ENCODE measurements around the gene GLRA1. TPM values are rescaled to one million over a fixed set of nuclear protein-coding genes. Genes with fewer than 3 reads are reported as not detected.

GLRA1 gene
- total RNA-seq: not detected

DNA sequence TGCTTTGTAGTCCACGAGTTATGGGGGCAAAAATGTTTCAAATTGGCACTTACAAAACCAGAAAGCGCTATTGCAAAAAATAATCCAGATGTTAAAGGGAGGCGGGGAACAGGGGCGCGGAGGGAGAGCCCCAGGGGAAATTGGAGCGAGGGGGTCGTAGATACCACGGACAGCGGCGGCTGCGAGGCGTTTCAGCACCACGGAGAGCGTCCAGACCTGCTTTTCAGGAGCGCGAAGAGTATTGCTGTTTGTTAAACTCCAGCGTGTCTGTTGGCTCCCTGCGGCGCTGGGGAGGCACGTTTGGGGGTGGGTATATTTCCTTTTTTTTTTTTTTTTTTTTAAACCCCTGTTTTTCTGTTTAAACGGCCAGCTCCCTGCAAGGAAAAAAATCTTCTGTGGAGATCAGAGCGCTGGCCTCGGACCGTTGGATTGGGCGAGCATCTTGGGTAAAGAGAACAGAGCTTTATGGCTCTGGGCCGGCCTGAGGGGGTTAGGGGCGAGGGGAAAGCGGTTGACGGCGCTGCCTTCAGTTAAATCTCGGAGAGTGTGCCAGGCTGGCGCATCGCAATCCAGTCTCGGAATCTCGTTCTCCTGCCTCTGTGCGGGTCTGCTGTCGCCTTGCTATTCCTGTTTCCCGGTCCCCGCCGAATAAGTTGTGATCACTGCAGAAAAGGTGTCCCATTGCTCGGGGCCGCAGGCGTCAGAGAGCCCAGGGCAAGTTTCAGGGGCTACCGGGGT lies at the start of gene GLRA1:
Gene GLRA1, minus strand, starts transcription at position 288 of the 738 bp plus-strand sequence. CDS start 302 bp downstream, outside the sequence.
- WGBS: 5% methylated on average over 44 of the region's 44 CpGs
- no peaks in the 10 kb centered on the region for H3K4me1 ChIP-seq
- peaks cover 0 to 37% (median 4%) of the 10 kb centered on the region in 4 donors for H3K27me3 ChIP-seq
- no peaks in the 10 kb centered on the region for H3K9me3 ChIP-seq
- no peak within 1 kb of the TSS for H3K4me3 ChIP-seq
- no peaks in the 10 kb centered on the region for H3K36me3 ChIP-seq
- no peak within 1 kb of the TSS for H3K27ac ChIP-seq (replicated peaks in 1 of 4)
- no peak for TF ChIP-seq POLR2A (IDR thresholded peaks at IDR 0.05; ENCODE audit: low read depth)
- TF ChIP-seq EP300 (IDR thresholded peaks at IDR 0.05): no peak
- TF ChIP-seq POLR2AphosphoS5 (IDR thresholded peaks at IDR 0.05): no peak
- TF ChIP-seq, protein P1, sequence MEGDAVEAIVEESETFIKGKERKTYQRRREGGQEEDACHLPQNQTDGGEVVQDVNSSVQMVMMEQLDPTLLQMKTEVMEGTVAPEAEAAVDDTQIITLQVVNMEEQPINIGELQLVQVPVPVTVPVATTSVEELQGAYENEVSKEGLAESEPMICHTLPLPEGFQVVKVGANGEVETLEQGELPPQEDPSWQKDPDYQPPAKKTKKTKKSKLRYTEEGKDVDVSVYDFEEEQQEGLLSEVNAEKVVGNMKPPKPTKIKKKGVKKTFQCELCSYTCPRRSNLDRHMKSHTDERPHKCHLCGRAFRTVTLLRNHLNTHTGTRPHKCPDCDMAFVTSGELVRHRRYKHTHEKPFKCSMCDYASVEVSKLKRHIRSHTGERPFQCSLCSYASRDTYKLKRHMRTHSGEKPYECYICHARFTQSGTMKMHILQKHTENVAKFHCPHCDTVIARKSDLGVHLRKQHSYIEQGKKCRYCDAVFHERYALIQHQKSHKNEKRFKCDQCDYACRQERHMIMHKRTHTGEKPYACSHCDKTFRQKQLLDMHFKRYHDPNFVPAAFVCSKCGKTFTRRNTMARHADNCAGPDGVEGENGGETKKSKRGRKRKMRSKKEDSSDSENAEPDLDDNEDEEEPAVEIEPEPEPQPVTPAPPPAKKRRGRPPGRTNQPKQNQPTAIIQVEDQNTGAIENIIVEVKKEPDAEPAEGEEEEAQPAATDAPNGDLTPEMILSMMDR (IDR thresholded peaks at IDR 0.05): no peak
- peak; percentile 53 for DNase-seq (ENCODE audit: extremely low spot score)
- intact Hi-C loops (cut with DNase I): no loop called here

DNA sequence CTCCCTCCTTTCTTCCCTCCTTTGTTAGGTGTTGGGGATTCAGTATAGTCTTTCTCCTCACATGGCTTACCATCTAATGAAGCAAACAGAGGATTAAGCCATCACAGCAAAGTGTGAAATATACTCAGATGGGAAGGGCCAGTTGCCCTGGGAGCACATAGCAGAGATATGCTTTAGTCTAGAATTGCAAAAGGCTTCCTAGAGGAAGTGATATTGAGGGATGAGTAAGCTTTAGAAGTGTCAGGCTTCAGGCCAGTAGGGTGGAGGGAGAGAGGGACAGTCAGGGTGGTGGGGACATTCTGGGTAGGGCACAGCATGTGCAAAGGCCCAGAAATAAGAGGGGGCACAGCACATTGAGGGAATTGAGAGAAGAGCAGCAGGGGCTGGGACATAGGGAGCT lies 46.2 kb upstream of the GLRA1 start:
- Histone ChIP-seq H3K27me3 (no peaks in the 10 kb centered on the region), H3K9me3 (no peaks in the 10 kb centered on the region), H3K4me1 (no peaks in the 10 kb centered on the region), H3K27ac (replicated peaks in 1 of 4) (no peak overlapping the region), H3K4me3 (no peak overlapping the region), H3K36me3 (no peaks in the 10 kb centered on the region)
- no peak for DNase-seq (ENCODE audit: extremely low spot score)
- intact Hi-C loops (cut with DNase I): no loop called here
- TF ChIP-seq, protein P1 (IDR thresholded peaks at IDR 0.05): no peak
- TF ChIP-seq POLR2A (IDR thresholded peaks at IDR 0.05; ENCODE audit: low read depth) (no peak), POLR2AphosphoS5 (IDR thresholded peaks at IDR 0.05) (no peak), EP300 (IDR thresholded peaks at IDR 0.05) (no peak)

DNA sequence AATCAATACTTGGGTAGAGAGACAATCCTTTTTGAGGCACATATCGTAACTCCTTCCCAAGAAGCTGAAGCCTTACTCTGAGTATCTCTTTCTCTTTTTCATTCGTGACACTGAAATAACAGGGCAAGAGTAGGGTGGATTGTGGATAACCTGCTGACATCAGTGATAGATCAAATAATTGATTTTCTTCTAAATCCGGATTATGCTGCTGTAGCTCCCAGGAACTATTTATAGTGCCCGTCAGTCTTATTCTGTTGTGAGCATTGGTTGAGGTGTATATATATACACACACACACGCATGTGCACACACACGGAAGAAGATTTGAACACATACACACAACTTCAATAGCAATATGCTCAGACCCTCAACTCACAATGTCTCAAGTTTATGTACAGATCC lies 43.2 kb upstream of the GLRA1 start:
- H3K27ac ChIP-seq (replicated peaks in 1 of 4): no peak overlapping the region
- WGBS: 77% methylated on average over 6 of the region's 6 CpGs
- DNase-seq (ENCODE audit: extremely low spot score): peak; percentile 19
- H3K4me3 ChIP-seq: no peak overlapping the region
- no peak for TF ChIP-seq POLR2A (IDR thresholded peaks at IDR 0.05; ENCODE audit: low read depth)
- TF ChIP-seq, protein P1 (IDR thresholded peaks at IDR 0.05): no peak
- no peak for TF ChIP-seq POLR2AphosphoS5 (IDR thresholded peaks at IDR 0.05)
- TF ChIP-seq EP300 (IDR thresholded peaks at IDR 0.05): no peak
- no peaks in the 10 kb centered on the region for H3K27me3 ChIP-seq
- H3K36me3 ChIP-seq: no peaks in the 10 kb centered on the region
- H3K9me3 ChIP-seq: no peaks in the 10 kb centered on the region
- intact Hi-C loops (cut with DNase I): no loop called here
- H3K4me1 ChIP-seq: no peaks in the 10 kb centered on the region

DNA sequence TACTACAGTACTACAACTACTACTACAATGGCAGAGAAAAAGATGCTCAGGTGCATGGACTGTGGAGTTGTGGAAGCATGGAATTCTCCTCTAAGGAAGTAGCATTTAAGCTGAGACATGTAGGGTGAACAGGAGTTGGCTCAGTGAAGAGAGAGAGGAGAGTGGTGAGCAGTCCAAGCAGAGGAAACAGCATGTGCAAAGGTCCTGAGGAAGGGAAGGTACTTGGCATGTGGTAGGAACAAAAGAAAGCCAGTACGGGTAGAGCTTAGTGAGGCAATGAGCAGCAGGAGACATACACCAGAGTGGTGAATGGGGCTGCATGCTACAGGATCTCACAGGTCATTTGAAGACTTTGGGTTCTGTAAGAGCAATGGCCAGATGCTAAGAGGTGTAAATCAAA lies 41.4 kb upstream of the GLRA1 start:
- H3K9me3 ChIP-seq: no peaks in the 10 kb centered on the region
- H3K4me1 ChIP-seq: no peaks in the 10 kb centered on the region
- peak; percentile 81 for DNase-seq (ENCODE audit: extremely low spot score)
- H3K4me3 ChIP-seq: no peak overlapping the region
- no peak overlapping the region for H3K27ac ChIP-seq (replicated peaks in 1 of 4)
- no peaks in the 10 kb centered on the region for H3K27me3 ChIP-seq
- TF ChIP-seq, protein P1 (IDR thresholded peaks at IDR 0.05): no peak
- no peak for TF ChIP-seq EP300 (IDR thresholded peaks at IDR 0.05)
- WGBS: 89% methylated on average over 1 of the region's 1 CpG
- intact Hi-C loops (cut with DNase I): no loop called here
- H3K36me3 ChIP-seq: no peaks in the 10 kb centered on the region

DNA sequence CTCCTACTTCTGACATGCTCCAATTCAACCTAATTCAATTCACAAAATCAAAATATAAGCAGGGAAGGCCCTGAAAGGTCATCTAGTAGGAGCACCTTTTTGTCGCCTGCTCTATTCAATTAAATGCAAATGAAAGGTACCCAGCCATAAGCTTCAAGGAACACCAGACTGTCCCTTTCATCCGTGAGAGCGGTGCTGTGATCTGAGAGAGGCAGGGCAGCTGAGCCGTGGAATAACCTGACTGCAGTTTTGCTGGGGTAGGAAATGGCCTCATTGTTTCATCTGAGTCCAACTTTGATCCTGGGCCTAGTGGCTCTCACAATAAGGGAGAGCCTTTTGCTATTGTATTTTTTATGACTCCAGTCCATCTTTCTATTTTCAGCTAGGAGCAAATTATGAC lies 39.8 kb upstream of the GLRA1 start:
- no peak for TF ChIP-seq POLR2AphosphoS5 (IDR thresholded peaks at IDR 0.05)
- TF ChIP-seq, protein P1 (IDR thresholded peaks at IDR 0.05): no peak
- no peak for TF ChIP-seq POLR2A (IDR thresholded peaks at IDR 0.05; ENCODE audit: low read depth)
- no peak for TF ChIP-seq EP300 (IDR thresholded peaks at IDR 0.05)
- Histone ChIP-seq H3K27me3 (no peaks in the 10 kb centered on the region), H3K4me3 (no peak overlapping the region), H3K9me3 (no peaks in the 10 kb centered on the region), H3K36me3 (no peaks in the 10 kb centered on the region), H3K4me1 (no peaks in the 10 kb centered on the region), H3K27ac (replicated peaks in 1 of 4) (no peak overlapping the region)
- 84% methylated on average over 4 of the region's 4 CpGs for WGBS
- intact Hi-C loops (cut with DNase I): no loop called here
- peak; percentile 80 for DNase-seq (ENCODE audit: extremely low spot score)

Measured in esophagus muscularis mucosa (tissue), 4 donors.